GM21825 (cell line): ENCODE measurements around the gene TNNT2.

Source experiments
- ATAC-seq: cut with Tn5 transposase; IDR thresholded peaks from one replicate; pipeline ENCODE4 v1.9.1; 2021; ENCODE audit warnings: mild to moderate bottlenecking, moderate library complexity; ENCODE audit not compliant: unreplicated experiment

The TNNT2 gene

DNA sequence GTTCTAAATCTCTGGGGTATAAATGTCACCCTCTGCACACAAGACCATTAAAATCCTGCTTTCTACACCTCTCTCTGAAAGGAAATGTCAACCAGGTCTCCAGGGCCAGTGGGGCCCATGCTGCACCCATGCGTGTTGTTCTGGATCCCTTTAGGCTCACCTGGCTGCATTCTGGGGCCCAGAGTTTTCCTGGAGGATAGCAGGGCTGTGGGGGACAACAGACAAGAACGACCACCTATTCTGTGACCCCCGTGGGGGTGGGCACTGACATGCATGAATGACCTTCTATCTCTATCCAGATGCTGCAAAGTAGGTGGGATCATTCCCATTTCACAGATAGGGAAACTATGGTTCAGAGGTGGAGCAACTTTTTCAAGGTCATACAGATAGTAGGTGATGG, 41.6 kb downstream of the TNNT2 start:
- ATAC-seq = no peak

DNA sequence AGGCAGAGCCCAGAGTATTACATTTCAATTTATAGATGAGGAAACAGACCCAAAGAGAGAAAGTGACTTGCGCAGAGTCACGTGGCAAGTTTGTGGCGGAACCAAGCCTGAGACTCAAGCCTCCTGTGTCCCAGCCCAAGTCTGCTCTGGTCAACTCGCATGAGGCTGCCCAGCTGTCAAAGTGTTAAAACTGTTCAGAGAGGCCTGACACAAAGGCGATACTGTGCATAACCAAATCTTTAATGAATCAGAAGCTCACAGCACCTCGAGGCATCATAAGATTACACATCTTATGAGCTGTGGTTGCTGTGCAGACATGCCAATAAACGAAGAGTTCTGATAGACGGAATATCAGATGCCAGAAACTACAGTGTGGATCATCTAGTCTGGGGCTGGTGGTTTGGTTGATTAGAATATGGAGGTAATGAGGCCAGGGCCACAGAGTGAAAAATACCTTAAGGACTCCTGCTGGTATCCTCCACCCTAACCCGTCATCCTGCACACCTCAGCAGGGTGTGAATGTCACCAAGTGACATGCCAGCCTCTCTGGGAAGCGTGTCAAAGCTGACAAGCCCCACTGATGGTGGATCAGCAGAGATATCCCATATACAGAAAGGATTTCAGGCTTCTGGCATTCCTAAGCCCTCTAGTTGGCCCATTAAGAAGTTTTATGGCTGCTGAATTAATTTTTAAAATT, 42.2 kb downstream of the TNNT2 start:
- ATAC-seq = no peak

DNA sequence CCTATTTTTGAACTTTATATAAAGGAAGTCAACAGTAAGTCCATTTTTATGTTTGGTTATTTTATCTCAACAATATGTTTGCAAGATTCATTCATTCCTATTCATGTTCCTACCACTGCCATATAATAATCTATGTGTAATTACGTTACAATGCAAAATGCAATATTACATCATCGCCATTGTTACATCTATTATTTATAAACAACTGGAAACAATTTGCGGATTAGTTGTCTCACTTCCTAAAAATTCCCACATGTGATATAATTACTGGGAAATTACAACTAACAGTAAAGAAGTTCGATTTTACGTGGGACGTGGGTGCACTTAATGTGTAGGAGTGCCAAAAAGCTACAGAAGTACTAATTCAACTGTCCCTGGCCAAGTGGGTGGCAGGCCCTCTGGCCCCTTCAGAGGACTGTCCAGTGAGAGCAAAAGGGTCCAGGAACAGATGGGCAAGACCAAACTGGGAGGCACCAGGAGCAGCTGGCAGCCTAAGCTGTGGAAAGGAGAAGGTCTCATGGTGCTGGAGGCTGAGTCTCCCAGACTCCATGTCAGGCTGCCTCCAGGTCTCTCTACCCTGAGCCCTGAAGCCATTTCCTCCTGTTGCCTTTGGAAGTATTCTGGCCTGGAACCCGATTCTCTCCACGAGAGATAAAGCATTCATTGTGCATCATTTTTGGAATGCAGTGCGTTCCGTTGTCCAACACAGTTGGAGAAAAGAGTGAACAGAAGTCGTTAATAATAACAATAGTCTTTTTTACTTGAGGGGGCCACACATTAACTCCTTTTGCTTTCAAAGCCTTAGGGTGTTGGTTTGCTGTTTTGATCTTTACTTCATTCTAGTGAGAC, 42.9 kb downstream of the TNNT2 start:
- no peak for ATAC-seq

DNA sequence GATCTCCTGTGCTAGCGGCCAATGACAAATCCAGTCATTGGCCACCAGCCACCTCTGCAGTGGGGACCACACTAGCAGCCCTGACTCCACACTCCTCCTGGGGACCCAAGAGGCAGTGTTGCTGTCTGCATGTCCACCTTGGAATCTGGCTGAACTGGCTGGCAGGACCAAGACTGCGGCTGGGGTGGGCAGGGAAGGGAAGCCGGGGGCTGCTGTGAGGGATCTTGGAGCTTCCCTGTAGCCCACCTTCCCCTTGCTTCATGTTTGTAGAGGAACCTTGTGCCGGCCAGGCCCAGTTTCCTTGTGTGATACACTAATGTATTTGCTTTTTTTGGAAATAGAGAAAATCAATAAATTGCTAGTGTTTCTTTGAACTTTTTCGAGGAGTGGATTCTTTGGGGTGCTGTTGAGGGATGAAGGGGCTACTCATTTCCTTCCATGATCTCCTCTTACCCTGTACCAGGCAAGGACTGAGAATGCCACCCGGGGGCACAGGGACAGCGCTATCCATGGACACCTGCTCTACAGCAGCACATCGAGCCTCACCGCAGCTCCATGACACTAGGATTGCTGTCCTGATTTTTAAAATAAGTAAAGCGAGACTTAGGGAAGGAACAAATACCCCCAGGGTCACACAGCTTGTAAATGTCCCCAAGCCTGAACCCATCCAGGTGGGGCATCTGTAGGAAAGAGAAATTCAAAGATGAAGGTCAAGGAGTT, 44.7 kb downstream of the TNNT2 start:
- ATAC-seq = no peak

DNA sequence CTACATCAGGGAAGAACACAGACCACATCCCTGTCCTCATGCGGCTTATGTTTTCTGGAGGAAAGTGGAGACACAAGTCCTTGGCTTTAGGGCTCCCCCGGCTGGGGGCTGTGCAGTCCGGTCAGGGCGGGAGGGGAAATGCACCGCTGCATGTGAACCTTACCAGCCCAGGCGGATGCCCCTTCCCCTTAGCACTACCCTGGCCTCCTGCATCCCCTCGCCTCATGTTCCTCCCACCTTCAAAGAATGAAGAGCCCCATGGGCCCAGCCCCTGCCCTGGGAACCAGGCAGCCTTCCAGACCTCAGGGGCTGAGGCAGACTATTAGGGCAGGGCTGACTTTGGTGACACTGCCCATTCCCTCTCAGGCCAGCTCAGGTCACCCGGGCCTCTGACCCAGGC, 45.5 kb downstream of the TNNT2 start:
- ATAC-seq = no peak

DNA sequence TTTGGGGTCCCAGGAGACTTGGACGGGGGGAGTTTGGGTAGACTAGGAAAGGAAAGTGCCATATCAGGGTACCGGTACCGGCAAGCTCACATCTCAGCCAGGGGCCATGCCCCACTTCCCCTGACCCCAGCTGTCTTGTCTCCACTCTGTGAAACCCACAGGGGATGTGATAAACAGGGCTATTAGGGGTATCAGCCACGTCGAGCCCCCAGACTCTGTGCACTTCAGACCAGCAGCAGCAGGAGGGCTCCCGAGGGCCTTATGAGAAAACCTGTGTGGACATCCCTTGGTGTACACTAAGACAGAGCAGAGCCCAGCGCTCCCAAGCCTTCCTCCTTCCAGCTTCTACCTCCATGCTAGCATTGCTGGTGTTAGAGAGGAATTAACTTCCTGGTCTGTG, 46.3 kb downstream of the TNNT2 start:
- ATAC-seq = no peak

DNA sequence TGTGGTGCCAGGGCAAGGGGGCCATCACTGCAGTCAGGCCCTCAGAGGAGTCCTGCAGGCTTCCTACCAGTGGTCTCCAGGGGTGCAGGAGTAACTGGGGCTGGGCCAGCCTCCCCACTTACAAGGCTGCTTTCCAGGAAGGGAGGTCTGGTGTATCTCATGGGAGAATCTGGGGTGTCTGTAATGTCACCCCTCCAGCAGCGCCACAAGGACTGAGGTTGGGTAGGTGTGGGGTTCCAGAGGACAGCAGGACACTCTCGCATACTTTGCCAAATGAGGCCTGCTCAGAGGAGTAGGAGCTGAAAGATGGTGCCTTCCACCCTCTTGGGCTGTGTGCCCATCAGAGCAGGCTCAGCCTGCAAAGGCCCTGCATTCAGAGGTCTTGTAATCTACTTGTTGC, 46.9 kb downstream of the TNNT2 start:
- no peak for ATAC-seq

DNA sequence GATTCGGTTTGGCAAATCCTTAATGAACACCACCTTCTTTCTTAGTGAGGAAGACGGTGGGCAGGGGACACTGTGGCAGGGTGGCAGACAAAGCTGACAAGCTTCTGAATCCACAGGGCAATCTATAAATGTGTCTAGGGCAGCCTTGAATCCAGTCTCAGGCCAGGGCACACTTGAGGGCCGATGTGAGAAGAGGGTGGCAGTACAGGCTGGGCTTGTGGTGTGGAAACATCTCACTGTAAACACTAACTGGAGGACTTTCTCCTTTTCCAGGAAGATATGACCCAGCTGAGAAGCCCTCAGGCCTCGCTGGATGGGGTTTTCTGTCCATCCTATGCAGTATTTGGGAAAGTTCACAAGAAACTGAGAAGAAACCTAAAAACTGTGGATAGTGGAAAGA, 47.7 kb downstream of the TNNT2 start:
- no peak for ATAC-seq

DNA sequence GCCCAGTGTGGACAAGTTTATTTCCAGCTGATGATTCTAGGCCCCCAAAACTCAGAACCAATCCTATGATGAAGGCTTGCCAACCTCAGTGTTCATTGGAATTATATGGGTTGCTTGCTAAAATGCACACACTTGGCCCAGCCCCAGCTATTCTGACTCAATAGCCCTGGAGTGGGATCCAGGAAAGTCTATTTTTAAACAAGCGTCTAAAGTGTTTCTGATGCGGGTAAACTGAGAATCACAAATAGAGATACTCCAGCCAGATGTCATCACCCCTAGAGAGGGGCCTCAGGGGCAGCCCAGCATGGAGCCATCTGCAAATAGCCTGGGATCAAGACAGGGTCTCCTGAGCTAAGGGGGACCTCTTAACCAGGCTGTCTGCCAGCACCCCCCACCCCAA, 48.2 kb downstream of the TNNT2 start:
- ATAC-seq = no peak

DNA sequence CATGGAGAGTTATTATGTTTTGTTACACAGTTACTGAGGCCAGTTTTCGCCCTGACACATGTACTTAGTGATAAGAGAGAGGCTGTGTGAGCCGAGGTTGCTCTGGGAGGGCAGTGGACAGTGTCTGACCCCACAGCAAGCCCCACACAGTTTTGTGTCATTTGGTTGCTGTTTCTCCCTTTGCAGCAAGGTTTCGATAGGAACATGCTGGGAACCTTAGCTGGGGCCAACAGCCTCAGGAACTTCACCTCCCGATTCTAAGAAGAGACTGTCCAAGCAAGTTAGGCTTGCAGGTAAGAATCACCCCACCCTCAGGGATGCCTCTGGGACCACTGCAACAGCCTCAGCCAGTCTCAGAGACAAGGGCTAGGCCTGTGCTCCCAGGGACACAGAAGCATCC, 48.9 kb downstream of the TNNT2 start:
- no peak for ATAC-seq

DNA sequence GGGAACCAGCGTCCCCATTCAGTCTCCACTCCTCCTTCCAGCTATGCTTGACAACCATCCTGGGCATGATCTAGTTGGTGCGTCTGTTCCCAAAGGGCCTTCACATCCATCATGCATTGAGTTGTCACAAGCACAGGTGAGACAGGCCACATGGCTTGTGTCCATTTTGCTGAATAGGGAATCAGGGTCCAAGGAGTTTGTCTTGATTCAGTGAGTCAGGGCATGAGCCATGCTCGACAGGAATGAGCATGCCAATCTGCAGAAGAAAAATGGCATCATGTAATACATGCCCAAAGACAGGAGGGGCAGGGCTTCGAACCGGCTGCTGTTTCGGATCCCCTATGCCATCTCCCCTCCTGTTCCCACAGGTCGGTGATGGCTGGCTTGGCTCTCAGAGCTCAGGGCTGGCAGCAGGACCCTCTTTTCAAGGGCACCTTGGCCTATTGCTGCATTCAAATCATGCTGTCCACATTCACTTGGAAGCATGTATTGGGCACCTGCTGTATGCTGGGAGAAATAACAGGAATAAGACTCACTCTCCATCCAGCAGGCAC, 49.7 kb downstream of the TNNT2 start:
- ATAC-seq = no peak

DNA sequence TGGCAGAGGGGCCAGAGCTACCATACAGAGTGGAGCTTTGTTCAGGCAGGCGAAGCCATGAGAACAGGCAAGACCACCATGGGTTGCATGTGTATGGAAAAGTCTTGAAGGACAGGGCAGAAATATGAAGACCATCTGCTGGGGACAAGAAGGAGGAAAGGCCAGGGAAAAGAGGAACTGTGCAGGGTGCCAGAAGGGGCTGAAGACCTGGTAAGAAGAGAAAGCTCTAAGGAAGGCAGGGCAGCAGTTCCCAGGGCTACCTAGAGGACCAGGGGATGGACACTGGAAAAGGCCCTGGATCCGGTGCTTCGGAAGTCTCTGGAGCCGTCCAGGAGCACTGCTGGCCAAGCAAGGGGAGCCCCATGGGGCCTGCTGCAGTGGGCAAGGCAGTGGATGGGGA, 50.8 kb downstream of the TNNT2 start:
- no peak for ATAC-seq

DNA sequence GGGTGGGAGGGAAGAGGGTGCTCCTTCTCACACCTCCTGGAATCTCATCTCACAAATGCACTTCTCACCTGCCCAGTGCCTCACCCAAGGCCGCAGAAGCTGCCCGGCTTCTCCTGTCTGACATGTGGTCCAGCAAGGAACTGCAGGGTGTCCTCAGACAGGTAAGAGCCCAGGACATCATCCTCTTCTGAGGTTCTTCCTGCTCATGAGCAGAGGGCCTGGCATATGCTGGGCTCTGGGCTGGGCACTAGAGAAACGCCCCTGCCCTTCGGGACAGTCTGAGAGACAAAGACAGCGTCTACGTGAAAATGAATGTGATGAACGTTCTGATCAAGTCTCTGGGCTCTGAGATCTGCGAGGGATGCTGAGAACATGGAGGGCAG, 51.8 kb downstream of the TNNT2 start:
- ATAC-seq = no peak

DNA sequence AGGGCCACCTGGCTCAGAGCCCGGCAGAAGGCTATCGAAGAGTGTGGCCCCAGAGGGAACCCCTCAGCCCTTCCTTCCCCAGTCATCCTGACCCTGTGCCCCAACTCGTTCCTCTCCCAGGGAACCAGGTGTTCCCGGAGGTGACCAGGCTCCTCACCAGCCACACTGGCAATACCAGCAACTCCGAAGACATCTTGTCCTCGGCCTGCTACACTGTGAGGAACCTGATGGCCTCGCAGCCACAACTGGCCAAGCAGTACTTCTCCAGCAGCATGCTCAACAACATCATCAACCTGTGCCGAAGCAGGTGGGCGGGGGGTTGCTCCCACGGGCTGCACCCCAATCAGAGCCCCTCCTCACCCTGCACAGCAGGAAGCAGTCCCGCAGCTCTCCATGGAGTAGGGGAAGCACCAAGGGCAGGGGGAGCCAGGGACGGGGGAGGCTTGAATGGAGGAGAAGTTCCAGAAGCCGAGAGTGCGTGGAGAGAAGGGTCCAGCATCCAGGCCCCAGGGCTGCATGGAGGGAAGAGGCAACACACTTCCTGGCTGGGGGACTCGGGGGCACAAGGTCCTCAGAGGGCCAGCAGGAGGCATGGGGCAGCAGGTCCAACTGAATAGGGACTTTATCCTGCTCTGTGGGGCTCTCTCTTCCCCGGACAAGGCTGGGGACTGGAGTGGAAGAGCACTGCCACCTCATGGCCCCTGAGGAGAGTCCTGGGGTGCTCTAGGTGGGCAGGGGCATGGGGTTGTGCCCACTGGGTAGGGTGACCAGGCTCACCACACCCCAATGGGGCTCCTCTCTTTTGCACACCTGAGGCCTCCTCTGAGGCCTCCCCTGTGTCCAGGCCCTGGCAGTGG, 52.4 kb downstream of the TNNT2 start:
- ATAC-seq = no peak

DNA sequence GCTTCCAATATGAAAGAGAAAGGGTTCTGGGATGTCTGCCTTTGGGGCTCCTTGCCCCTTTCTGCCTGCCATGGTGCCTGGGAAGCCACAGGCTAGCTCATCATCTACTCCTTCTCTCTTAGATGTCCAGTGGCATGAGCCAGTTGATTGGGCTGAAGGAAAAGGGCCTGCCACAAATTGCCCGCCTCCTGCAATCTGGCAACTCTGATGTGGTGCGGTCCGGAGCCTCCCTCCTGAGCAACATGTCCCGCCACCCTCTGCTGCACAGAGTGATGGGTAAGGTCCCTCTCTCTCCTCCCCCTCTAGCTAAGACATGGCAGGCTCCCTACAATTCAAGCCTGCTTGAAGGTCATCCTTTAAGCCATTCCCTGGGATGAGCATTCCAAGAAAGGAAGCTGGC, 53.2 kb downstream of the TNNT2 start:
- no peak for ATAC-seq

DNA sequence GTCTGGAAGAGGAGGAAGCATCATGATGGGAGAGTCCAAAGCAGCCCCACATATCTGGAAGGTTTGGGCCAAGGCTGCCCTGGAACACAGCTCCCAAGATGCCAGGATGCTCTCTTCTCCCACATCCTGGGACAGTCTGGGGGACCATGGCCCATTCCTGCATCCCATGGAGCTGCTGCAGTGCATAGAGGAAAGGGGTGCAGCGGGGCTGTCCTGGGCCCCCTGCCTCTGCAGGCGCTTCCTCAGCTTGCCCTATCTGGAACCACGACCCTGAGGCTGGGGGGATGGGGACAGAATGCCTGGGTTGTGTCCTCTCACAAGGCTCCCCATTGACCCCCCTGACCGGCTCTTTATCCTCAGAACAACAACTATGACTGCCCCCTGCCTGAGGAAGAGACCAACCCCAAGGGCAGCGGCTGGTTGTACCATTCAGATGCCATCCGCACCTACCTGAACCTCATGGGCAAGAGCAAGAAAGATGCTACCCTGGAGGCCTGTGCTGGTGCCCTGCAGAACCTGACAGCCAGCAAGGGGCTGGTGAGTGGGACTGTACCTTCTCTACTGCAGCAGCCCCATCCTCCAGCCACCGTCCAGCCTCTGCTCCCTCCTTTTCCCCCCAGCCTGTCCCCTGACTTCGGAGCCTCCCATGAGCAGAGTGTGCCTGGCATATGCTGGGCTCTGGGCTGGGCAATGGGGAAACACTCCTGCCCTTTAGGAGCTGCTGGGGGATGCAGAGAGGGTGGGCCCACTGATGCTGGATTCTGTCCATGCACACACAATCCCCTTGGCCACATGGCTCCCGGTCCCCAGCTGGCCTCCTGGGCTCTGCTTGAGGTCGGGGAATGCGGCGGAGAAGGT, 54.6 kb downstream of the TNNT2 start:
- no peak for ATAC-seq

DNA sequence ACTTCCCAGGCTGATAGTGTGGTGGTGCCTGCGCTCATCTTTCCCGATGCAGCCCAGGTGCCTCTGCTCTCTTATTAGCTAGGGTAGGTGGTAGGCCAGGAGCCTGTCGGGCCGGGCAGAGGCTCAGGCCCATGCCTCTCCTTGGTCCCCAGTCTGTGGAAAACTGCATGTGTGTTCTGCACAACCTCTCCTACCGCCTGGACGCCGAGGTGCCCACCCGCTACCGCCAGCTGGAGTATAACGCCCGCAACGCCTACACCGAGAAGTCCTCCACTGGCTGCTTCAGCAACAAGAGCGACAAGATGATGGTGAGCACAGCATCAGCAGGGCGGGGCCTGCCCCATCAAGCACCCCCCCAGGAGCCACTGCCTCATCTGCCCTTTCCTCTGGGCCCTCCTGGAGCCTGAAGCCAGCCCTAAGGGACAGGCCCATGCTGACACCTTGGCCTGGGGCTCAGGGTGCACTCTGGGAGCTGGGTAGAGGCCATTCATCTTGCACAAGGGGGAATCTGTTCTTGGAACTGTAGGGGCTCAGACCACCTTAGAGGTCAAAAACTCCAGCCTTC, 55.6 kb downstream of the TNNT2 start:
- no peak for ATAC-seq

DNA sequence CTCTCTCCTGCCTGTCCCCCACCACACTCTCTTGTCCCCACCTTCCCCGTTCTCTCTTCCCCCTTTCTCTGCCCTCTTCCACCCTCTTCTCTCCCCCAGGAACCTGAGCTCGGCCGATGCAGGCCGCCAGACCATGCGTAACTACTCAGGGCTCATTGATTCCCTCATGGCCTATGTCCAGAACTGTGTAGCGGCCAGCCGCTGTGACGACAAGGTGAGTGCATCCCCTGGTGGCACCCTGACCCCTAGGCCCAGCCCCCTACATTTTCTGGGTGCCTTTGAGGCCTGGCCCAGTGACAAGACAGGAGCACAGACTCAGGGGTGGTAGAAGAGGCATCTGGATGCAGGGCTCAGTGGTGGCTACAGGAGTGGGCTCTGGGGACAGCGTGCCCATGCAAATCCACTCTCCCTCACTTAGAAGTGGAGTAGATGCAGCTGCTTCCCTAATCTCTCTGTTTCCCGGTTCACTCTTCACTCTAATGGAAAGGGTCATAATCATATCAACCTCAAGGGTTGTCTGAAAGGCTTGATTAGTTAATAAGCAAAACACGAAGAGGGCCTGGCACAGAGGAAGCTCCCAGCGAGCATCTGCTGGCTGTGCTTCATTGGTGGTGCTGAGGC, 57.2 kb downstream of the TNNT2 start:
- no peak for ATAC-seq

DNA sequence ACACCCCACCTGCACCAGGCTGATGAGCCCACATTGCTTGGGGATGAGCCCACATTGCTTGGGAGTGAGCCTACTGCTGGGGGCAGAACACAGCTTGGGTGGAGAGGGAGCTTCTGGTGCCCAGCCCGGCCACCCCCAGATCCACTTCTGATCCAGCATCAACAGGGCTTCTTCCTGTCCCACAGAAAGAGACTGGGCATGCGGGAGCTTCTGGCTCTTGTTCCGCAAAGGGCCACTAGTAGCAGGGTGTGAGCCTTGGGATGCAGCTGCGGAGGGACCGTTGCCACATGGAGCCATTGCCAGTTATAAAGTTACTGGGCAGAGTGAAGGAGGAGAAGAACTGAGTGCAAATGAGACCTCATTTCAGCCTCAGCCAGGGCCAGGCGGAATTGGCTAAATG, 57.8 kb downstream of the TNNT2 start:
- ATAC-seq = no peak
